DMS53 treated with DMSO at 0.1 percent for 48 hours (cell line): Measurements from ENCODE around the gene FKBP1B.
"Not testable (repeated sequence)": the region's sequence is repeated elsewhere in the genome, so short reads cannot be mapped to it uniquely, and the experiment has no call there.

Source experiments
- DNase-seq: peaks from one replicate; lab custom pipeline; 2025; ENCODE audit not compliant: unreplicated experiment; lab: John Stamatoyannopoulos, UW

FKBP1B gene

DNA sequence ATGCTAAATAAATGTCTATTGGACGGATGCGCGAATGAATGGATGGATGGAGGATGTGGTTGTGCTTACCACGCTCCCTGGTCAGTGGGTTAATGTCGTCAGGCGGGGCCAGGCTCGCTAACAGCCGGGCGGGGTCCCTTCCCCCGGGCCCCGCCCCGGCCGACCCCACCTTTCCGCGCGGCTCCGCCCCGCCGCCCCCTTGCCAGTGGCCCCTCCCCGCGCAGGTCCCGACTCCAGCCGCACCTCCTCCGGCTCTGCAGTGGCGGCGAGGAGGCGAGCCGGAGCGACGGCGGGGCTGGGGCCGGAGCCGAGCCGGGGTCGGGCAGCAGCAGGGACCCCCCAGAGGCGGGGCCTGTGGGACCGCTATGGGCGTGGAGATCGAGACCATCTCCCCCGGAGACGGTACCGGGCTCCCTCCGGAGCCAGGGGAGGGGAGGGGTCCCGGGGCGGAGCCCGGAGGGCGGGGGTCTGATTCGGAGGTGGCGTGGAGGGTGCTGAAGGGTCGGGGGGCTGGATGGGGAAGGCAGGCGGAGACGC lies at the start of gene FKBP1B:
Gene FKBP1B, plus strand, starts transcription at position 257 of the 537 bp plus-strand sequence. Its CDS starts 109 bp downstream, at position 366.
- DNase-seq = peak; percentile 27

DNA sequence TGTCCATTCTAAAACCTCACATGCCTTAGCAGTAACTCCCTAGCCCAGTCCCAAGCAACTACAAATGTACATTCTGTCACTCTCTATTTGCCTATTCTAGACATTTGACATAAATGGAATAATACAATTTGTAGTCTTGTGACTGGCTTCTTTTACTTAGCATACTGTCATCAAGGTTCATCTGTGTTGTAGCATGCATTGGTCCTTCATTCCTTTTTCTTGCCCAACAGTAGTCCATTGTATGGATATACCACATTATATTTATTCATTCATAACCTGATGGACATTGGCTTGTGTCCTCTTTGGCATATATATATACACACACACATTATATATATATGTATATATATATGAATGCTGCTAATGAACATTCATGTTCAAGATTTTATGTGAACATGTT lies 41.8 kb upstream of the FKBP1B start:
- DNase-seq = no peak

DNA sequence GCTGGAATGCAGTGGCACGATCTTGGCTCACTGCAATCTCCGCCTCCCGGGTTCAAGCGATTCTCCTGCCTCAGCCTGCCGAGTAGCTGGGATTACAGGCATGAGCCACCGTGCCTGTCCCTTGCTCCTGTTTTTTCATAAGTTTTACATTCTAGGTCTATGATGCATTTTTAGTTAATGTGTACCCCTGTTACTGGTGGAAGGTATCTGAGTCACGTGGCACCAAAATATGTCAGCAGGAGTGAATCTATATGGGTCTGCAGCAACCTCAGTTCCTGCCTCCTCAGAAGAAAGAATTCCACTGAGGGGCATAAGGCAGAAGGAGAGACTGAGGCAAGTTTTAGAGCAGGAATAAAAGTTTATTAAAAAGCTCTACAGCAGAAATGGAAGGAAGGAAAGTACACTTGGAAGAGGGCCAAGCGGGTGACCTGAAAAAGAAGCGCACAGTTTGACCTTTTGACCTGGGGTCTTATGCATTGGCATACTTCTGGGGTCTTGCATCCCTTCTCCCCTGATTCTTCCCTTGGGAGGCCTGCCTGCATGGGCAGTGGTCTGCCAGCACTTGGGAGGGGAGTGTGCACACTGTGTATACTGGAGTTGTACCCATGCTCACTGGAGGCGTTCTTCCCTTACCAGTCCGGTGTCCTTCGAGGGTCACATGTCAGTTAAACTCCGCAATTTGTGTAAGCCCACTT lies 40.7 kb upstream of the FKBP1B start:
- DNase-seq = no peak

DNA sequence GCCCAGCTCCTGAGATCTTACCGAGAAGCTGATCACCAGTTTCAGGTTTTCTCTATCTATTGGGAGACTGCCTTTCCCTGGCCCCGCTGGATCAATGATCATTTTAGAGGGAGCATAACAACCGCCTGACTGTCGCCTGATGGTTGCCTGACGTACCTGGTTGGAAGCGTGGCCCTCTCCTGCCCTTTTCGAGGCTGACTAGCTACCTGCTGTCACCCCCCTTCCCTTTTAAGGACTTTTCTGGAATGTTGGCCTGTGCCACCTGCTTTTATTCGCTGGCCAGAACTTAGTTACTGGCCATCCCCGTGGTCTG lies 40.2 kb upstream of the FKBP1B start:
- no peak for DNase-seq

DNA sequence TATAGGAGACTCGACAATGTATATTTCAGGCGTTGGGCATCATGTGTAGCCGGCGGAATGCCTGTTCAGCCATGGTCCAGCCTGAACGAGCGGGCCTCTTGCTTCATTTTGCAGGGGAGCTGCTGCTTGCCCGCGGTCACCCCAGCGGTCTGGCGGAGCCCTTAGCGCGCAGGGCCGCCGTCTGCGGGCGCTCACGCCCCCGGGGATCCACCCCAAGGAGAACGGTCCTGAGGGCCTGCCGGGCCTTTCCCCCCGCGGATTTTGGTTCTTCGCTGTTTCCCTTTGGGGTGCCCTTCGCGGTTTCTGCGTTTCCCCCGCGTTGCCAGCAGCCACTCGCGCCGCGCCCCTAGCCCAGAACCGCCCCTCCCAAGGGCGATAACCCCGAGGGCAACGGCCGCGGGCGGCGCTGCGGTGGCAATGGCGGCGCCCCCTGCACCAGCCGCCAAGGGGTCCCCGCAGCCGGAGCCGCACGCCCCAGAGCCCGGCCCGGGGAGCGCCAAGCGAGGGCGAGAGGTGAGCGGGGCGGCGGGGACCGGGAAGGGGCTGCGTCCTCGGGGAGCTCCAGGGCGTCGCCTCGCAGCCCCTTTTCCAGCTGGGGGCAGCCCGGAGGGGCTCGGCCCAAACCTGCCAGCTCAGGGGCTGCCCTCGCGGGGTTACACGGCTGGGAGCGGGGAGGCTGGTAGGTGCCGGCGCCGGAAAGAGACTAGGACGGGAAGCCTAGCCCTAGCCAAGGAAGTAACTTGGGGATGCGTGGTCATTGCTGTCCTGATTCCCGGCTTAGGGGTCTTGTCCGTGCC lies 39.7 kb upstream of the FKBP1B start, which contains the start of gene MFSD2B:
Gene MFSD2B, plus strand, starts transcription at position 406 of the 797 bp plus-strand sequence. Its CDS starts 12 bp downstream, at position 418.
- no peak for DNase-seq

DNA sequence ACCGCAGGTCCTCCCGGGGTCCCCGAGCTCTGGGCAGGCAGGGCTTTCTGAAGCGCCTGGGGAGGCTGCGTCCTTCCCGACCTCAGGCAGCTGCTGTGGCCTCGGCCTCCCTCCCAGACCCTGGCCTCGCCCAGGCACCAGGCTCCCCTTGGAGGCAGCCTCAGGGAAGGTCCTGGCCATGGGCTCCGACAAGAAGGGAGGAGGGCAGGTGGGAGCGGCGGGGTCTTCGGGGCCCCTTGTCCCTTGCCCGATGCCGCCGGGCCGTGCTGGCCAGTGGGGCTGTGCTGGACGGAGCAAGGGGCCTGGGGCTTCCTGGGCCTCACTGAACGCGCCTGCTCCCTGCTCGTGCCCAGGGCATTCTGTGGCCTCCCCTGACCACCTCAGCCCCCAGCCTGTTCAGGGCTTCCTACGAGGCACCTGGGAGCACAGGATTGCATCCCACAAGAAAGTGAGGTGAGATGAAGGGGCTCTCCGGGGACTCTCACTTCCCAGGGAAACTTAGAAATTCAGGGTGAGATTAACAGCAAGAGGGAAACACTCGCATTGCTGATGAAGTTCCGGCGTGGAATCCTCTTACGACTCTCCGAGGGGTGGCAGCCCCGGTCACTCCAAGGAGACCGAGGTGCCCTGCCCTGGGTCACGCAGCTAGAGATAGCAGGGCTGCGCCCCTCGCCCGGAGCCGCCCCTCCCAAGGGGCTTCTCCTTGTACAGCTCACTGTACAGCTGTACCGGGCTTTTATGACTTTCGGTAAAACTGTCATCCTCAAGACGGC lies 38.9 kb upstream of the FKBP1B start:
- DNase-seq = no peak

GRCh38 chr2:24011250-24012104 lies 38.1 kb upstream of the FKBP1B start:
- DNase-seq = no peak

DNA sequence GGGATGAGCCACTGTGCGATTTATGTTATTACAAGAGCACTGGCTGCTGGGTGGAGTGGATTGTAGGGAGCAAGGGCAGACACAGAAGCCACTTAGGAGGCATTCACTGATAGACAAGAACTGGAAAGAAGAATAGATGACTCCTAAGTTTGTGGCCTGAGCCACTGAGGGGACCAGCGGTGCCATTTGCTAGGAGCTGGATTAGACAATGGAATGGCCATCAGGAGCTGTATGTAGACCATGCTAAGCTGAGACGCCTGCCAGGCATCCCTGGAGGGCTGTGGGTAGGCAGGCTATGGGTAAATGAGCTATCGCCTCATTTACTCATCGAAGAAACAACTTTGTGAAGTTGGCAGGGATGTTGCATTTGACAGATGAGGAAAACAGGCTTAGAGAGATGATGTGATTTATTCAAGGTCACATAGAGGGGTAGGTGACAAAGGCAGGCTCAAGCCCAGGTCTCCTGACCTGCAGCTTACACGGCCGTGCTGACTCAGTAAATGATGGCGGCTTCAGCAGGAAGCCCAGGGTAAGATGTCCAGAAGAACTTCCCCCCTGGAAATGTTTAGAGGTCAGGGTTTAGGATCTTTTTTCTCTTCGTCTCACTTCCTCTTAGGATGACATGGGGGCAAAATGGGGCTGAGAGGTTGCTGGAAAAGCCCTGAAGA lies 36.9 kb upstream of the FKBP1B start:
- DNase-seq = no peak

GRCh38 chr2:24014902-24015301 lies 34.6 kb upstream of the FKBP1B start:
- not testable (repeated sequence) for DNase-seq

- DNase-seq = peak; percentile 54
These were observed 33.8 kb upstream of the FKBP1B start for GRCh38 chr2:24015562-24016375.

DNA sequence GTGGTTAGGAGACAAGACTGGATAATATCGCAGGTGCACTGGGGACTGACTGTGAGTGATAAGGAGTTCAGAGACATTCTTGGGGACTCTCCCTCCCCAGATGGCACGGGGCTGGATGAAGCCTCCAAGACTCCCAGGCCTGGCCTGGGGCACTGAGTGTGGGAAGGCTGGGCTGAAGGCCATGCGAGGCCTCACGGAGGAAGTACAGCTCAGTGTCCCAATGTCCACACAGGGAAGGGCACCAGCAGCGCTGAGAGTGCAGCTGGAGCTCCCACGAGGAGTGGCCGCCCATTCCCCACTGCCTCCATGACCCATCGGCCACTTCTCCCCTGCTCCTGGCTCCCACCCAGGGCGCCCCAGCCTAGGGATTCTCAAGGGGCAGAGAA lies 33.2 kb upstream of the FKBP1B start:
- no peak for DNase-seq

DNA sequence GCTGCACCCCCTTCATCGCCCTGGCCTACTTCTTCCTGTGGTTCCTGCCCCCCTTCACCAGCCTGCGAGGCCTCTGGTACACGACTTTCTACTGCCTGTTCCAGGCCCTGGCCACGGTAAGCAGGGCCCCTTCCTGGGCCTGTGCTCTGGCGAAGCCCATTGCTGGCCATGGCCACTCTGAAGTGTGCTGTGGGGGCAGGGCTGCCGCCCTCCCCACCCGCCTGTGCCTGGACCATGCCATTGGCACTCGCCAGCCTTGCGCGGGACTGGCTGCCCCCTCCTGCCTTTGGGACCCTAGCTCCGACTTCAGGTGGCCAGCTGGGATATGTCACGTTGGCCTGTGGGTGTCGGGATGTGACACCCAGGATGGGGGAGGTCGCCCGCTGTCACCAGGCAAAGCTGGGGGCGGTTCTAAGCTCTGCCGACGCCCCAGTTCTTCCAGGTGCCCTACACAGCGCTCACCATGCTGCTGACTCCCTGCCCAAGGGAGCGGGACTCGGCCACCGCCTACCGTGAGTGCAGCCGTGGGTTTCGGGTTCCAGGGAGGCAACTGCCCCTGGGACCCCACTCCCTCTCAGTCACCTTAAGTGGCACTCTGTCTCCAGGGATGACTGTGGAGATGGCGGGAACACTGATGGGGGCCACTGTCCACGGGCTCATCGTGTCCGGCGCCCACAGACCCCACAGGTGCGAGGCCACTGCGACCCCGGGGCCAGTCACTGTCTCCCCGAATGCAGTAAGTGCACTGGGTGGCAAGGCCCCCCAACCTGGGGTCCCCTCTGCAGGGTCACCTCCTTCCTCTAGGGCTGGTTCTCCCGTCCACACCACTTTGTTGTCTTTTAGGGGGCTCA lies 32.5 kb upstream of the FKBP1B start:
- no peak for DNase-seq

- no peak for DNase-seq
These were observed 31.8 kb upstream of the FKBP1B start for GRCh38 chr2:24017711-24018110.

DNA sequence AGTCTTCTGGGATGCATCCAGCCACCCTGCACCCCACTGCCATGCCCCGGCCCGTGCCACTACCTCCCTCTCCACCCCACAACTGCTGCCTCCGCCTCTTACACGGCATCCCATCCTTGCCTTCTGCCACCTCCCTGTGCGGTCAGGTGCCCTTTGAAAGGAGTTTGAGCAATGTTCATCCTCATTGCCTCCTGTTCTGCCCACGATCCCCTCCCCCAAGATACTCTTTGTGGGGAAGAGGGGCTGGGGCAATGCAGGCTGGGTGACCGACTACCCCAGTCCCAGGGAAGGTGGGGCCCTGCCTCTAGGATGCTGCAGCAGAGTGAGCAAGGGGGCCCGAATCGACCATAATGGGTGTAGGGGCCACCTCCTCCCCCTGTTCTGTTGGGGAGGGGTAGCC lies 31.3 kb upstream of the FKBP1B start:
- DNase-seq = no peak

GRCh38 chr2:24019729-24020128 lies 29.8 kb upstream of the FKBP1B start:
- no peak for DNase-seq

DNA sequence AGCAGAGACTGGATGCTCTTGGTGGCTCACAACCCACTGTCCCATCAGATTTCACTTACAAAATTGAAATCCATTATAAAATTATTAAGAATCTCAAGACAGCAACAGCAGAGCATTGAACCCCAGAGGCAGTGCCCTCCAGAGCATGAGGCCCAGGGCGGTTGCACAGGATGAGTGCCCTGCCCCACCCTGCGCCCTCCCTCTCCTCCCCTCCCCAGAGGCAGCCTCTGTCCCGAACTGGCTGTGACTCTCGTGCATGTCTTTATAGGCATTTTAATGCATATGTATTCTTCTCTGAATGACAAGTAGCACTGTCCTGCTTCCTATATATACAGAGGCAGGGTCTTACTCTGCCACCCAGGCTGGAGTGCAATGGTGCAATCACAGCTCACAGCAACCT lies 29.3 kb upstream of the FKBP1B start:
- DNase-seq = no peak

DNA sequence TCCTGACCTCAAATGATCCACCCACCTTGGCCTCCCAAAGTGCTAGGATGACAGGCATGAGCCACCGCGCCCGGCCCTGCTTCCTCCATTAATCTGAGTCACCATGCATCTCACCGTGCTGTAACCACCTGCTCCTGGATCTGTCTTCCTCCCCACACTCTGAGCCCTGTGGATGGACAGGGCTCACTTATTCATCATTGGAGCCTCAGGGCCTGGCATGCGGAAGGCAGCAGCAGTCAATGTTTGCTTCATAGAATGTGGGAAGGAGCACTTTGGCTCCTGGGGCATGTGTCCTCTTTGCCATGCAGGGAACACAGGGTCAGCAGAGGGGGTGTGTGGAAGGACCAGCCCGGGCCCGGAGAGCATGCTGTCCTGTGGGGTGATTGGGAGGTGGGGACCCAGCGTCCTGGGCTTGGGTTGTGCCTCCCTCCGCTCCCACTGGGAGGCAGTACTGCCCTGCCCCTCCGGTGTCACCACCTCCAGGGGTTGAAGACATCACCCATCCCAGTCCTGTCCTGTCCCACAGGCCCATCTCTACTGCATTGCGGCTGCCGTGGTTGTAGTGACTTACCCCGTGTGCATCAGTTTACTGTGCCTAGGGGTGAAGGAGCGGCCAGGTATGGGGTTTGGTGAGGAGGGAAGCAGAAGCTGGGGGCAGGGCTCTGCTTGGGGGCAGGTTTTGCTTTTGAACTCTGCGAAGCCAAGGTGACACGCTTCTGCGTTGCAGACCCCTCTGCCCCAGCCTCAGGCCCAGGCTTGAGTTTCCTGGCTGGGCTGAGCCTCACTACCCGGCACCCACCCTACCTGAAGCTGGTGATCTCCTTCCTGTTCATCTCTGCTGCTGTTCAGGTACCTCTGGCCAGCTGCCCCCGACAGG lies 28.2 kb upstream of the FKBP1B start:
- DNase-seq = no peak
